HG02981 (cell line): ENCODE results near the gene METTL6.
"Not testable (repeated sequence)": the region's sequence is repeated elsewhere in the genome, so short reads cannot be mapped to it uniquely, and the experiment has no call there.

Experiments
- ATAC-seq: cut with Tn5 transposase; IDR thresholded peaks from one replicate; pipeline ENCODE4 v1.9.1; 2021; ENCODE audit warnings: mild to moderate bottlenecking, moderate library complexity; ENCODE audit not compliant: unreplicated experiment

METTL6 gene

DNA sequence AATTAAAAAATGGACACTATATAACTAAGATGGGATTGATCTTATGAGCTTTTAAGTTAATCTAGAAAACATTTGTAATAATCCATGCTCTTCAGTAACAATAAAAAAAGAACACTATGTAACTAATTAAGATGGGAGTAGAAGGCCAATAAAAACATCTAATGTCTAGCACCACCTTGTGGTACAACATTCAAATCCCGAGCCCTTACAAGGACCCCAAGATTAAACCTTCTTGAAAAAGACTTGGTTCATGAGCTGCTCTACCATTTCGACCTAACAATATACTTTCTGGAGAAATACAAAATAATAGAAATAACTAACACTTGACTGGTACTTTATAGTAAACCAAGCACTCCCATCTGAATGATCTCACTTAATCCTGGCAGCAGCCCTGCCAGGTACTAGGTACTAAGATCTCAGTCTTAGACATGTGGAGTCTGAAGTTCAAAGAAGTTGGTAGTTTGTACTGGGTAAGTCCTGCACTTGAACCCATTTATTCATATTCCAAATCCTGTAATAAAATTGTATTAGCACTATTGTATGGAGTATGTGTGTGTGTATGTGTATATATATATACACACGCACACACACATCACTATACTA, 21.8 kb downstream of the METTL6 start:
- no peak for ATAC-seq

DNA sequence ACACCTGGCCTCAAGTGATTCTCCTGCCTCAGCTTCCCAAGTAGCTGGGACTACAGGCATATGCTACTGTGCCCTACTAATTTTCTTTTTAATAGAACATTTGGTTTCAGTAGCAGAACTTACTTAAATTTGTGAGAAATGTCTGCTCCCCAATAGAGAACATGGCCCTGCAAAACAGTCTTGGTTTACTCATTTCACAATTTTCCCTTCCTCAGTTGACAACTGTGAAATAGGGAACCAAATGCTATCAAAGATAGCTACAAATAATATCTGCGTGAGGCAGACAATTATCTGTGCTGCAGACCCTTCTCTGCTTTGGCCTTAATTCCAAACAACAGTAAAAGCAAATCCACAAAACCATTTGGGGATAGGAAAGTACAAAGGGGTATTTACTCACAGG, 22.6 kb downstream of the METTL6 start:
- ATAC-seq = no peak

GRCh38 chr3:15403965-15404364, 23.4 kb downstream of the METTL6 start:
- no peak for ATAC-seq

GRCh38 chr3:15403495-15403894, 23.8 kb downstream of the METTL6 start:
- no peak for ATAC-seq

DNA sequence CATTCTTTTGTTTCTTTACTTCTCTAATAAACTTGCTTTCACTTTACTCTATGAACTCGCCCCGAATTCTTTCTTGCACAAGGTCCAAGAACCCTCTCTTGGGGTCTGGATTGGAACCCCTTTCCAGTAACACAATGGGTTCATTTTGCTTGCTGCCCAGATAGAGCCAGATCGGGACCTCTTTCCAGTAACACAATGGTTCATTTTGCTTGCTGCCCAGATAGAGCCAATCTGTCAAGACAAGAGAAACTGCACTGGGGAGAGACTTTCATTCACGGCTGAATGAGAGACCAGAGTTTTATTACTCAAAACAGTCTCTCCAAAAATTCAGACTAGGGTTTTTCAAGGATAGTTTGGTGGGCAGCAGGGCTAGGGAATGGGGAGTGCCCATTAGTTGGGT, 25.4 kb downstream of the METTL6 start:
- no peak for ATAC-seq

DNA sequence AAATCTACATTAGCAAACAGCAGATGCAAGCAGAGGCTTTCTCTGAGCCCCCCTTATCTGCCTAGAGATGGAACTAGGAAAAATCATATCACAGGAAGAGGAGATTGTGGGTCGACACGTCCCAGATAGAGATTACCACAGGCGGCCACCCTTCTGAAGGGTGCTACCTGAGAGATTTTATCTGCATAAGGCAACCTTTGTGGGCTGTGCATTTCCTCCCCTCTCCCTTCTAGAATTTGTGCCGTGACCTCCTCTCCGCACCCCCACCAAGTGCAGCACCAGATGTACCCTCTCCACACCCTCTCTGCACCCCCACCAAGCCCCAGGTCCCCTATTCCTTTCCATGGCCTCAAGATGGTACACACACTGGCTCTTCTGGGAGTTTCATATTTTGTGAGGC, 27.4 kb downstream of the METTL6 start:
- no peak for ATAC-seq

DNA sequence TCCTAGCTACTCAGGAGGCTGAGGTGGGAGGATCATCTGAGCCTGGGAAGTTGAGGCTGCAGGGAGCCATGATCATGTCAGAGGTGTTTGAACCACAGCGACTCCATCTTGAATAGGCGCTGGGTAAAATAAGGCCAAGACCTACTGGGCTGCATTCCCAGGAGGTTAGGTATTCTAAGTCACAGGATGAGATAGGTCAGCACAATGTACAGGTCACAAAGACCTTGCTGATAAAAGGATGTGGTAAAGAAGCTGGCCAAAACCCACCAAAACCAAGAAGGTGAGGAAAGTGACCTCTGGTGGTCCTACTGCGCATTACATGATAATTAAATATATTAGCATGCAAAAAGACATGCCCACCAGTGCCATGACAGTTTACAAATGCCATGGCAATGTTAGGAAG, 28.6 kb downstream of the METTL6 start:
- ATAC-seq = not testable (repeated sequence)

- not testable (repeated sequence) for ATAC-seq
These were observed 34.1 kb downstream of the METTL6 start for GRCh38 chr3:15393252-15393651.

GRCh38 chr3:15391007-15391406, 36.3 kb downstream of the METTL6 start:
- ATAC-seq = no peak

DNA sequence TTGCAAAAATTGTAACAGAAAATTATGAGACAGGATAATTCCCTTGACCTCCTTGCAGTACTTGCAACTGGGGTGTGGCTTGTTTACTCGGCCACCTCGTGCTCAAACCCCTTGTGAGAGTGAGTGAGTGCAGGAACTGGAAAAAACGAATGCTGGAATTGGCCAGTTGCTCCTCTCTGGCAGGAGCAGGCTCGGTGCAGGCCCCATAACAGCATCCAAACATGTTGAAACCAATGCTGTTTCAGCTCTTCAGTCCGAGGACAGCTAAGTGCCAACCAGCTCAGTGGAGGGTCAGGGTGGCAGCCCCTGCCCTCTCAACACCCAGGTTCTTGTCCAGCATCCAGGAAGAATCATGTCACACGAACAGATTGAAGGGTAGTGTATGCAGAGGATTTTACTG, 36.9 kb downstream of the METTL6 start:
- no peak for ATAC-seq

GRCh38 chr3:15388335-15388734, 39.0 kb downstream of the METTL6 start:
- ATAC-seq = not testable (repeated sequence)

GRCh38 chr3:15387735-15388134, 39.6 kb downstream of the METTL6 start:
- ATAC-seq = no peak

DNA sequence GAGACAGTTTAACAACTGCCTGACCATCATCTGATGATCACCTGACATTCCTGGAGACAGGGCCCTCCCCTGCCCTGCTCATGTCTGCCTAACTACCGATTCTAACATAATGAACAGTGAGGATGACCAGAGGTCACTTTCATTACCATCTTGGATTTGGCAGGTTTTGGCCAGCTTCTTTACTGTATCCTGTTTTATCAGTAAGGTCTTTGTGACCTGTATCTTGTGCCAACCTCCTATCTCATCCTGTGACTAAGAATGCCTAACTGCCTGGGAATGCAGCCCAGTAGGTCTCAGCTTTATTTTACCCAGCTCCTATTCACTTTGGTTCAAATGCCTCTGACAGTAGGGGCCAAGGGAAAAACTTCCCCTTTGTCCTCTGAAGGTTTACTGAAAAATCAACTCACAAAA, 40.2 kb downstream of the METTL6 start:
- ATAC-seq = no peak

- ATAC-seq = not testable (repeated sequence)
These were observed 40.7 kb downstream of the METTL6 start for GRCh38 chr3:15386654-15386955.

DNA sequence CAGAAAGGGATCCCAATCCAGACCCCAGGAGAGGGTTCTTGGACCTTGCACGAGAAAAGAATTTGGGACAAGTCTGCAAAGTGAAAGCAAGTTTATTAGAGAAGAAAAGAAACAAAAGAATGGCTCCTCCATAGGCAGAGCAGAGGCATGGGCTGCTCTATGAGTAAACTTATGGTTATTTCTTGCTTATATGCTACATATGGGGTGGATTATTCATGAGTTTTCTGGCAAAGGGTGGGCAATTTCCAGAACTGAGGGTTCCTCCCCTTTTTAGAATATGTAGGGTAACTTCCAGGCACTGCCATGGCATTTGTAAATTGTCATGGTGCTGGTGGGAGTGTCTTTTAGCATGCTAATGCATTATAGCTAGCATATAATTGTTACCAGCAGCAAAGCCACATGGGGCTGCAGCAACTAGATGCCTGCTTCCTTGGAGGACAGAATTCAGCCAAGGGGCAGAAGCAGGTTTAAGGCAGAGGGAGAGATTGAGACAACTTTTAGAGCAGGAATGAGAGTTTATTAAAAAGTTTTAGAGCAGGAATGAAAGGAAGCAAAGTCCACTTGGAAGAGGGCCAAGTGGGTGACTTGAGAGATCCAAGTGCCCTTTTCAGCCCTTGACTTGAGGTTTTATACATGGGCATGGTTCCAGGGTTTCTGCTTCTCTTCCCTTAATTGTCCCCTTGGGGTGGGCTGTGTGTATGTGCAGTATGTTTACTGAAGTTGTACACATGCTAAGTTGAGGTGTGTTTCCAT, 41.3 kb downstream of the METTL6 start:
- ATAC-seq = no peak

DNA sequence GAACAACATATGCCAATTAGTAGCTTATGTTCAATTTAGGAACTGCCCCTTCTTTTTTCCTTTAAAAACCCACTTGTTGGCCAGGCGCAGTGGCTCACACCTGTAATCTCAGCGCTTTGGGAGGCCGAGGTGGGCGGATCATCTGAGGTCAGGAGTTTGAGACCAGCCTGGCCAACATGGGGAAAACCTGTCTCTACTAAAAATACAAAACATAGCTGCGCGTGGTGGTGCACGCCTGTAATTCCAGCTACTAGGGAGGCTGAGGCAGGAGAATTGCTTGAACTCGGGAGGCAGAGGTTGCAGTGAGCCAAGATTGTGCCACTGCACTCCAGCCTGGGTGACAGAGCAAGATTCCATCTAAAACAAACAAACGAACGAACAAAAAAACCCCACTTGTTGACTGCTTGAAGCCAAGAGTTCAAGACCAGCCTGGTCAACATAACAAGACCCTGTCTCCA, 42.1 kb downstream of the METTL6 start:
- ATAC-seq = peak; percentile 5

DNA sequence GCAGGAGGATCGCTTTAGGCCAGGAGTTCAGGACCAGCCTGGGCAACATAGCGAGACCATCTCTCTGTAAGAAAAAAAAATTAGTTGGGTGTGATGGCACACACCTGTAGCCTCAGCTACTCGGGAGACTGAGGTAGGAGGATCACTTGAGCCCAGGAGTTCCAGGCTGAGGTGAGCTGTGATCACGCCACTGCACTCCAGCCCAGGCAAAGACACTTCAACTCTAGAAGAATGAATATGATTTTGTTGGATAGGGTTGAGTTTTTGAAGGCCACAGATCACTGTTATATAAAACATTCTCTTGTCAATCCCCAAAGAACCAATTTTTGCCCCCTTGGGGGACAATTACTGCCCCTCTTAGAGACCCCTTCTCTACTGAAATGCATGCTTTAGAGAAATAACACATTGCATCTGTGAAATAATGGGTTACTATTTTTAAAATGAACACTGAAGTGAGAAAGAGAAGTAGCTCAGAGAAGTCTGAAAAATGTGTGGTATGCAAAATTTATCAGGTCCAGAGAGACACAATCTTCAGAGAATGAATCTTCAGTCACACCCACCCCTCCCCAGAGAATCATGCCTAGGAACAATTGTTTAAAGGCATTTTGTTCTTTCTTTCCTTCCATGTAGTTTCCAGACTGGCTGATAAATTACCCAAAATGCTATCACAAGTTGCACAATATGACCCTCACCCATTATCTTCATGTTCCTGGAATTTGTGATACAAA, 42.7 kb downstream of the METTL6 start:
- ATAC-seq = peak; percentile 82

- no peak for ATAC-seq
These were observed 44.9 kb downstream of the METTL6 start for GRCh38 chr3:15382405-15382923.

DNA sequence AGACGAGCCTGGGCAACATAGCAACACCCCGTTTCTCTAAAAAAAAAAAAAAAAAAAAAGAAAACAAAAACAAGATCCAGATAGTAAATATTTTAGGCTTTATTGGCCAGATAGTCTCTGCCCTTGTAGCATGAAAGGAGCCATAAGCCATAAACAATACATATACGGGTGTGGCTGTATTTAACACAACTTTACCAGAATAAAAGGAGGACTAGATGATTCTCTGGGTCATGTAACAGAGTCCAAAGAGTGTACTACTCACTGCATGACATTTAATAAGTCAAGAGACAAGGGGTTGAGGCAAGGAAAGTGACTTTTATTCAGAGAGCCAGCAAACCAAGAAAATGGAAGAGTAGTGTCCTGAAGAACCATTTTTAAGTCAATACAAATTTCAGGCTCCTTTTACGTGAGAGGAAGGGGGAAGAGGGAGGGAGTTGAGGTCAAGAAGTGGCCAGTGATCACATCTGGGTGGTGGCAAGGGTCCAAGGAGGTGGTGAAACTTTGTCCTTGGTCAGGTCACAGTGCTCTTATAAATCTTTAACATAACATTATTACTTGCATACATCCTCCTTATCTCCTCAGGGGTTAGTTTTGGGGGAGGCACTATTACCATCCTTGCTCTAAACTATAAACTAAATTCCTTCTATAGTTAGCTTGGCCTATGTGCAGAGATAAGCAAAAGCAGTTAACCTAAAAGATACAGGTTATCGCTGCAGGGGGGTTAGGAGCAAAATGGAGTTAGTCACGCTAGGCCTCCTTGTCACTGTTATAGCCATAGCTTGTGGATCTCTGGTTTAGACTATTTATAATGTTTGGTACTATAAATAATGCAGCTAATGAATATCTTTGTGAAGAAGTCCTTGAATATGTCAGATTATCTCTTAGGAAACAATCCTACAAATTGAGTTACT, 46.1 kb downstream of the METTL6 start:
- no peak for ATAC-seq

GRCh38 chr3:15377961-15378791, 49.2 kb downstream of the METTL6 start:
- ATAC-seq = peak; percentile 92
